Activated T-helper 1 cell treated with Interleukin-2 at 50 U/mL for 16 hours (primary cell): Measurements from ENCODE around the gene UBA6.
"Not testable (repeated sequence)": the region's sequence is repeated elsewhere in the genome, so short reads cannot be mapped to it uniquely, and the experiment has no call there.

Experiments
- DNase-seq: peaks from one replicate; pipeline ENCODE4 v3.0.0-alpha.2; 2020; ENCODE audit warnings: low read depth

The UBA6 gene

GRCh38 chr4:67660418-67660817, 40.5 kb downstream of the UBA6 start:
- no peak for DNase-seq

GRCh38 chr4:67659065-67659464, 41.9 kb downstream of the UBA6 start:
- DNase-seq, result no peak

GRCh38 chr4:67658302-67658701, 42.7 kb downstream of the UBA6 start:
- no peak for DNase-seq

GRCh38 chr4:67651536-67651935, 49.4 kb downstream of the UBA6 start:
- no peak for DNase-seq

GRCh38 chr4:67638136-67638535, 62.8 kb downstream of the UBA6 start:
- no peak for DNase-seq

- DNase-seq, result not testable (repeated sequence)
These were observed 64.0 kb downstream of the UBA6 start for GRCh38 chr4:67636978-67637377.

GRCh38 chr4:67635331-67635730, 65.6 kb downstream of the UBA6 start:
- DNase-seq, result no peak

GRCh38 chr4:67634741-67635140, 66.2 kb downstream of the UBA6 start:
- DNase-seq, result no peak

- DNase-seq, result no peak
These were observed 68.5 kb downstream of the UBA6 start for GRCh38 chr4:67632492-67632891.

GRCh38 chr4:67624939-67625338, 76.0 kb downstream of the UBA6 start:
- no peak for DNase-seq

GRCh38 chr4:67616478-67616877, 84.5 kb downstream of the UBA6 start:
- DNase-seq, result no peak

GRCh38 chr4:67615119-67615518, 85.8 kb downstream of the UBA6 start:
- no peak for DNase-seq

GRCh38 chr4:67614186-67614585, 86.8 kb downstream of the UBA6 start:
- no peak for DNase-seq

GRCh38 chr4:67608027-67608426, 92.9 kb downstream of the UBA6 start:
- no peak for DNase-seq

- DNase-seq, result no peak
These were observed 96.2 kb downstream of the UBA6 start for GRCh38 chr4:67604749-67605148.

- no peak for DNase-seq
These were observed 97.0 kb downstream of the UBA6 start for GRCh38 chr4:67604029-67604381.

- no peak for DNase-seq
These were observed 97.5 kb downstream of the UBA6 start for GRCh38 chr4:67603310-67604028.

- no peak for DNase-seq
These were observed 107.2 kb downstream of the UBA6 start for GRCh38 chr4:67593741-67594175.

GRCh38 chr4:67587156-67587555, 113.8 kb downstream of the UBA6 start:
- DNase-seq, result no peak

- DNase-seq, result no peak
These were observed 116.5 kb downstream of the UBA6 start for GRCh38 chr4:67584496-67584895.

- DNase-seq, result no peak
These were observed 119.0 kb downstream of the UBA6 start for GRCh38 chr4:67581913-67582312.

- no peak for DNase-seq
These were observed 119.6 kb downstream of the UBA6 start for GRCh38 chr4:67581208-67581857.

GRCh38 chr4:67580577-67580976, 120.4 kb downstream of the UBA6 start:
- no peak for DNase-seq

GRCh38 chr4:67576538-67576937, 124.4 kb downstream of the UBA6 start:
- no peak for DNase-seq
